Fibroblast of lung (primary cell): ENCODE measurements around the gene FEZF2.

Source experiments
- EZH2 ChIP-seq: IDR thresholded peaks from 2 replicates; pipeline ENCODE4 v1.5.1; 2012; ENCODE audit warnings: low read length, control low read depth, mild to moderate bottlenecking; ENCODE audit errors: missing control alignments
- TF ChIP-seq, protein P1 (sequence below), 2 donors: IDR thresholded peaks in 1 of 2; conservative IDR thresholded peaks in 1 of 2; 1 replicate in 1 of 2; 2 replicates in 1 of 2; pipeline ENCODE4 v1.5.1; 2011 to 2012; ENCODE audit warnings: low read length in 2 of 2, control low read depth in 1 of 2, inconsistent platforms in 1 of 2, low read depth in 1 of 2, mild to moderate bottlenecking in 1 of 2

GRCh38 chr3:62361261-62361660 lies 12.1 kb downstream of the FEZF2 start:
- TF ChIP-seq, protein P1, sequence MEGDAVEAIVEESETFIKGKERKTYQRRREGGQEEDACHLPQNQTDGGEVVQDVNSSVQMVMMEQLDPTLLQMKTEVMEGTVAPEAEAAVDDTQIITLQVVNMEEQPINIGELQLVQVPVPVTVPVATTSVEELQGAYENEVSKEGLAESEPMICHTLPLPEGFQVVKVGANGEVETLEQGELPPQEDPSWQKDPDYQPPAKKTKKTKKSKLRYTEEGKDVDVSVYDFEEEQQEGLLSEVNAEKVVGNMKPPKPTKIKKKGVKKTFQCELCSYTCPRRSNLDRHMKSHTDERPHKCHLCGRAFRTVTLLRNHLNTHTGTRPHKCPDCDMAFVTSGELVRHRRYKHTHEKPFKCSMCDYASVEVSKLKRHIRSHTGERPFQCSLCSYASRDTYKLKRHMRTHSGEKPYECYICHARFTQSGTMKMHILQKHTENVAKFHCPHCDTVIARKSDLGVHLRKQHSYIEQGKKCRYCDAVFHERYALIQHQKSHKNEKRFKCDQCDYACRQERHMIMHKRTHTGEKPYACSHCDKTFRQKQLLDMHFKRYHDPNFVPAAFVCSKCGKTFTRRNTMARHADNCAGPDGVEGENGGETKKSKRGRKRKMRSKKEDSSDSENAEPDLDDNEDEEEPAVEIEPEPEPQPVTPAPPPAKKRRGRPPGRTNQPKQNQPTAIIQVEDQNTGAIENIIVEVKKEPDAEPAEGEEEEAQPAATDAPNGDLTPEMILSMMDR (conservative IDR thresholded peaks at IDR 0.05 in 1 of 2, IDR thresholded peaks at IDR 0.05 in 1 of 2; ENCODE audit: low read depth in 1 of 2, low read length in 2 of 2): no peak
- TF ChIP-seq EZH2: no peak
